SW480 (cell line): ENCODE results near the gene DCAF10.
"Not testable (repeated sequence)": the region's sequence is repeated elsewhere in the genome, so short reads cannot be mapped to it uniquely, and the experiment has no call there.

Experiments
- DNase-seq: peaks from one replicate; pipeline ENCODE4 v3.0.0-alpha.2; 2016; ENCODE audit warnings: low spot score

DCAF10 gene

GRCh38 chr9:37862530-37862929, 61.9 kb downstream of the DCAF10 start:
- no peak for DNase-seq

DNA sequence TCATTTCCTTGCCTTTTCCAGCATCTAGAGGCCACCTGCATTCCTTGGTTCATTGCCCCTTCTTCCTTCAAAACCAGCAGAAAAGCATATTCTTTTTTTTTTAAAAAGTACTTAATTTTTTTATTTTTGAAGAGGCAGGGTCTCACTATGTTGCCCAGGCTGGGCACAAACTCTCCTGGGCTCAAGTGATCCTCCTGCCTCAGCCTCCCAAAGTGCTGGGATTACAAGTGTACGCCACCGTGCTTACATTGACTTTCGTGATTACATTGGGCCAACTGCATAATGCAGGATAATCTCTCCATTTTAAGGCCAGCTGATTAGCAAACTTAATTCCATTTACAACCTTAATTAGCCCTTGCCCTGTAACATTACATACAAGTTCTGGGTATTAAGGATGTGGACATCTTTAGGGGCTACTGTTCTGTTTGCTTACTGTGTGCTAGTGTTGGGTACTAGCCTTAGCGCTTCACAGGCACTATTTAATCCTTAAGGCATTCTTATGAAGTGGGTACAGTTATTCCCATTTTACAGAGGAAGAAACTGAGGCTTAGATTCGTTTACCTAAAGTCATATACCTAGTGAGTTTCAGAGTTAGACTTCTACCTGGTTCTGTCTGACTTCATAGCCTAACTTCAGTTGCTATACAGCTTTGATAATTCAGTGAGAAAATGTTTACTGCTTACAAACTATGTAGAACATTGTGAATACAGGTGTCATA, 69.6 kb downstream of the DCAF10 start:
- no peak for DNase-seq

- DNase-seq = no peak
Measured at GRCh38 chr9:37870799-37871176, 70.2 kb downstream of the DCAF10 start.

DNA sequence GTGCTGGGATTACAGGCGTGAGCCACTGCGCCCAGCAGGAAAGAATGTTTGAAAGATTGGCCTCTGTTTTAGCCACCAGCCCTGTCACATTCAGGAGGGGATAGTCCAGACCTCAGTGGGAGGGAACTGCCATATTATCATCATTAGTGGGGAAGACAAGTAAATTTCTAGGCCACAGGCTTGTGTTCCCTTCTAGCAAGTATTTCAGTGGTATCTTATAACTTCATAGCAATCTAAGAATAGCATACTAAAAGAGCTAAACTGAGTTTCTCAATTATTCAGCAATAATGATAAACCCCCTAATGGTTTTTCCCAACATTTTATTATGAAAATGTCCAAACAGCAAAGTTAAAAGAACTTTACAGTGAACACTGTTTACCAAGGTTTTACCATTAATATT, 73.4 kb downstream of the DCAF10 start:
- no peak for DNase-seq

DNA sequence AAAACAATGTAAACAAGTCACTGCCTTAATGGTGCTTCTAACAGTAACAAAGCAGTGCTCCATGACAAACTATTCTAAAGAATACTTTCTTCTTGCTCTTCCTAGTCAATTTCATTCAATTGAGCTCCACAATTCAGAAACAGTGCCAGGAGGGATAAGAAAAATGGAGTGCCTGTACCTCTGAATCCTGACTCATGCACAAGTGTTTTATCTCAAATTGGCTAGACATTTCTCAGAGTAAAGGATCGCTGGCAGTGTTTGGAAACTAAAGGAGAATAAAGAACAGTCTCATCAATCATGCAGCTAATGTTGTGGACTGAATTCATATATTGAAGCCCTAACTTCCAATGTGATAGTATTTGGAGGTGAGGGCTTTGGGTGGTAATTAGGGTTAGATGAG, 75.8 kb downstream of the DCAF10 start:
- no peak for DNase-seq

GRCh38 chr9:37880916-37881479, 80.4 kb downstream of the DCAF10 start:
- no peak for DNase-seq

DNA sequence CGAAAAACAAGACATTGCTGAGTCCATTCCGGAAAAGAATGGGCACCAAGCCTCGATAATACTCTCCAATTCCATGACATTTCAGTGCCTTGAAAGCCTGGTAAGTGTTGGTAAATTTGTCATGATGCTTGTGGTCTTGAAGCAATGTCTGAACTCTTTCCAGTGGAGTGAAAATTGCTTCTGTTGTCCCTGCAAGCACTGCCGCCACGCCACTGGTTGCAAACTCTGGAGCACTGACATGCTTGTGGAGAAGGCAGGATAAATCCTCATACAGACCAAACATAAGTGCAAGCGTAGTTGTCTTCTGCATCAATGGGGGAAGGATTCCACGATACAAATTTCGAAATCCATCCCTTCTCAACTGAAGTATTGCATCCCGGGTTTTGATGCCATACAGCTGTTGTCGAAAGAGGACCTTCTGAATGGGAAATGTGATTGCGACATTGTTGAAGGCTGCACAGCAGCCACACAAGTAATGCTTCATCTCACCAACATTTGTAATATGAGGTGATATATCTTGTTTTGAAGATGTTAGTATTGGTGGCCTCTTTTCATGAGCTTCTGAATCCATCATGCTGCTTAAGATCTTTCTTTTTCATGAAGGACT, 87.5 kb downstream of the DCAF10 start:
- DNase-seq = not testable (repeated sequence)

- DNase-seq = no peak
Measured at GRCh38 chr9:37889536-37889935, 88.9 kb downstream of the DCAF10 start.

GRCh38 chr9:37891042-37891441, 90.4 kb downstream of the DCAF10 start:
- not testable (repeated sequence) for DNase-seq

GRCh38 chr9:37892063-37892462, 91.5 kb downstream of the DCAF10 start:
- no peak for DNase-seq

GRCh38 chr9:37897665-37898064, 97.1 kb downstream of the DCAF10 start:
- DNase-seq = no peak

GRCh38 chr9:37899041-37899440, 98.4 kb downstream of the DCAF10 start:
- DNase-seq = no peak

DNA sequence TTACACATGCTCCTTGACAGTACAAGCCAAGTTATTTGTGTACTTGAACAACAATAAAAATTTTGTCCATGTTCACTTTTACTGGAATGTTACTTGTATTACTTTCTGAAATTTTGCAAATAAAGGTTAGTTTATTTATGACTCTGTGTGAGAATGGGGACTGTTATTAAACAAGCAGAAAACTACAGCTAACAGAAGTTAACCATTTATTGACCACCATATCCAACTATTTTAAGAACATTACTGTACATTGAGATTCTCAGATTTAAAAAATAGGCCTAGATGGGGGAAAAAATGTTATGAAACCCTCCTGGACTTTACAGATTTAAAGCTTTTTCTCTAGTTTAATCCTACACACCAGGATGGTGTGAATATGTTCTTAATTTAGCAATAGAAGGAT, 101.5 kb downstream of the DCAF10 start:
- no peak for DNase-seq

DNA sequence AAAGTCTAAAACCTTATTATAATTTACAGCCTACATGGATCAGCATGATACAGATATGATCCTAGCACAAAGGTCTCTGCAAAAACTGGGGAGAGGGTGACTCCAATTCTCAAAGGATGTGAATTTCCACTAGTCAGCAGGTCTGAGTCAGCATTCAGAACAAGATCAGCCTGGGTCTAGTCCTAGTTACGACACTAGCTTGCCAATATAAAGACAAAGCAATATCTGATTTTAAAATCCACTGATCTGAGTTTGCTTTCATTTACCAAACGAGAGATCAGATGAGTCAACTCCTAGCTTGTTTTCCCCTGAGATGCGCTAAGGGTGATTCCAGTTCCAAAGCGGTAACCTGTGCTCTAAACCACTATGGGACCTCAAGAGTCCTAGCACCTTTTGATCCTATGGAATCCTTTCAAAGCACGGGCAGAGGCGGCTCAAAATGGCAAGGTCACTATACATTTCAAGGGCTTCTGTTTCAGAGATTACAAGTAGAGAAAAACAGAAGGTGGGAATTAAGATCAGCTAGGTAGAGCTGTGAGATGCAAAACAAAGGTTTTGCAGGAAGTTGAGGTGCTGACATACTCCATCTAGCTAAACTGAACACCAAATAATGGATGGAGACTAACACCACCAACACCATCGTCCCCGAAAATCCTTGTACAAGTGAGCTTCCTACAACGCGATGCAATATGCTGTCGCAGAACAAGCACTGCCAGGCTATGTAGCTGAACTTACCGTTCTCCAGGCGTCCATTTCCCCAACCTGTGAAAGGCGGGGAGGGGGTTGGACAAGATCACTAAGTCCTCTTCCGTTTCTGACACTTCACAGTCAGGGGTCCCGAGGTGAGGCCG, 102.4 kb downstream of the DCAF10 start:
- peak; percentile 43 for DNase-seq

DNA sequence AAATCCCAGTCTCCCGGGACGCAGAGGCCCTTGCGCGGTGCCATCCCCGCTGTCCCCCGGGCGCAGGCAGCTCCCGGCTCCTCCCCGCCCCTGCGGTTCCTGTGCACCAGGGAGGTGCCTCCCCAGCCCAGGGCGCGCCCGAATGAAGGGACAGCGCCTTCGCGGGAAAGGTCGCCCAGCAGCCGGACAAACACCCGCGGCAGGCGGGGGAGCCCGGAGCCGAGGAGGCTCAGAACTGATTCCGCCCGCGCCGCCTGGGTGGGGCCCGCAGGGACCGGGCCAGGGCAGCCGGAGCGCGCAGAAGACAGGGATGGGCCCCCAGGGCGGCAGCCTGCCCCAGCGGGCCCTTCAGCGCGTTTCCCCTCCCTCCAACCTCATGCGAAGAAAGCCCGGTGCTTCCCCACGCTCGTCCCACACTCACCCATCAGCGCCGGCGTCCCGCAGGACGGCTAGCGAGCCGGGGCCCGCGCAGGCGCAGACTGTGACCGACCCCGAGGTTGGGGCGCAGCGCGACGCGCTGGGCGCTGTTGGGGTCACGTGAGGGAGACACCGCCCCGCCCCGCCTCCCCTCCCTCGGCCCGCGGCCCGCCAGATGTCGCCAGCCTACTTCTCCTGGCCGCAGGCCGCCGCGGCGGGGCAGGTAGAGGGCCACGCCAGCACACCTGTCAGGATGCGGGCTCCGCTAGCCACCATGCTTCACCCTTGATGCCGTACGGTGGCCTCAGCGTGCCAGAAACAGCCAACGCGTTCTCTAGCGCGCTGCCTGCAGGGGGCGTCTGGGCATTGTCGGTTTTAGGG, 103.2 kb downstream of the DCAF10 start, which contains the start of gene SLC25A51:
SLC25A51 (minus strand) TSS at position 481 of the 798 bp plus-strand sequence. CDS start 15,577 bp downstream, outside the sequence.
- DNase-seq = peak; percentile 97

DNA sequence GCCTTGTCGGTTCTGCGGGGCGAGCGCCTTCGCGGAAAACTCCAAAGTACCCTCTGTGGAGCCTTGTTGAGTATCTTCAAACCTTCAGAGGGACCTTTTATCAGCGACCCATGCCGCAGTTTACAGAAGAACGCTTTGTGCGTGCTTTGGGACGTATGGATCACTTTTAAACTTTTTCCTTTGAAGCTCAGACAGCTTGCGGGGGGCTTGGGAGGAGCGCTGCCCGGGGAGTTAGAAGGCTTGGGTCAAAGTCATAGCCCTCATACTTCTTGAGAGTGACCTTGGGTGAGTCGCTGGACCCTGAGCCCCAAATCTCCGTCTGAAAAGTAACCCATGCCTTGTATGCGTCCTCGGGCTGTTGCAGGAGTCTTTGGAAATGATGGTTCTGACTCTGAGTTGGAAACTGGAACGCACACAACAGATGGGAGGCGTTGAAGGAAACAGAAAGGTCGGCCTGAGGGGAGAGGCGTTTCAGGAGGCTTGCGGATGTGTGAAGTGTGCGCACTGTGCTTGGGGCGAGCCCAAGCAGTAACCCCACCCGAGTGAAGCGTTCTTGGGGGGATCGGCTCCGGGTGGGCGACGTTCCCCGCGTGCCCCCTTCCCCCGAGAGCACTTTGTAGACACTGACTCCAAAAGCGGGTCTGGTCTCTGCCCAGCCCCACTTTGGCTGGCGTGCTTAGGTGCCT, 104.0 kb downstream of the DCAF10 start:
- DNase-seq = no peak

DNA sequence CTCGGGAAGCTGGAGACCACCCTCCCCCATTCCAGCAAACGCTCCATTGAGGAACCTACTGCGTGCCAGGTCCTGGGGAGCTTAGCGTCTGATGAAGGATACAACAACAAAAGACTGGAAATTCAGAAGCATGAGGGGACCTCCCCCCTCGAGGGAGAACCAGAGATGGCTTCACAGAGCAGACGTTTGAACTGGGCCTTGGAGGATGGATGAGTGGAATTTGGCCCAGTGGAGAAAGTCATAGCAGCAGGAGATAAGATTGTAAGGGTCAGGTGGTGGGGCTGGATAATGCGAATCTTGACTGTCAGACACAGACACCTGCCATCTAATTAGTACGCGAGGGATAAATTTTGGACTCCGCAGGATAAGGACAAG, 104.5 kb downstream of the DCAF10 start:
- DNase-seq = no peak

DNA sequence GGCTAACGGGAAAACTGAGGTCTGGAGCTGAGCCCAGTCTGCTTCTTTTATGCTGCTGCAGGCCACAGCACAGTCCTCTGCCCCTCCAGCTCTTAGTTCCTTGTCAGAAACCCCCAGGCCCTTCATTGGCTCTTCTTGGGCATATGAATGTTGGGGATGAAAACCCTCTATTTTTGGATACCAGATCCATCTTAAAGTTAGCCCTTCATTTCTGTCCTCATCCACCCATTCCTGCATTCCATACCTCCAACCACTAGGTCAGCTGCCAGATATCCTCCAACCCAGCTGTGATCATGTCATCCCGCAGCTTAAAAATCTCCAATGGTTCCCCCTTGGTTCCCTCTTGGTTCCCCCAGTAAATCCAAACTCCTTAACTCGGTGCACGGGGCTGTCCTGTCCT, 105.2 kb downstream of the DCAF10 start:
- DNase-seq = no peak

GRCh38 chr9:37906312-37907239, 106.0 kb downstream of the DCAF10 start:
- no peak for DNase-seq

DNA sequence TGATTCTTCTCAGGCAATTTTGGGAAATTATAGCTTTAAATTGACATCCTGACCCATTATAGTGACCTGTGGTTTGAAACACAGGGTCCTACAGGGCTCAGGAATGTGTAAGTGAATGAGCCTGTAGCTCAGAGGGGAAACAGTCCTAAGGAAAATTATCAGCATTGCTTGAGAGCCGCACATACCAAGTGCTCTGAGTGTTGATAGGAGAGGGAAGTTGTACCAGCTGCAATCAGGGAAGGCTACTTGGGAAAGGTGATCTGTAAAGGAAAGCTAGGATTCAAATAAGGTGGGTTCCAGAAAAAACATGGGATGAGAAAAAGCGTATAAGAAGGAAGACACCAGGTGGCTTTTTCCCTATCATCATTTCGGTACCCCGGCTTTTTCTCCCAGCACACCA, 107.7 kb downstream of the DCAF10 start:
- no peak for DNase-seq
